ENCODE data around the gene SMO.
"Not testable (repeated sequence)": the region's sequence is repeated elsewhere in the genome, so short reads cannot be mapped to it uniquely, and the experiment has no call there.

The SMO gene

GRCh38 chr7:129169686-129170440 is 18.6 kb upstream of the SMO start:
- no peak for DNase-seq

- DNase-seq: no peak
These were observed 17.9 kb upstream of the SMO start for GRCh38 chr7:129170441-129171021.

- DNase-seq: not testable (repeated sequence)
These were observed 14.6 kb upstream of the SMO start for GRCh38 chr7:129173861-129174260.

GRCh38 chr7:129176916-129177710 is 11.3 kb upstream of the SMO start:
- DNase-seq: no peak

- DNase-seq: no peak
These were observed 3.3 kb upstream of the SMO start for GRCh38 chr7:129184981-129185670.

GRCh38 chr7:129186749-129187260 is 1.6 kb upstream of the SMO start:
- DNase-seq: no peak

- DNase-seq: no peak
These were observed 607 bp upstream of the SMO start for GRCh38 chr7:129187681-129188371.

- no peak for DNase-seq
These were observed 643 bp downstream of the SMO start for GRCh38 chr7:129188892-129189660.

GRCh38 chr7:129189661-129190310 is 1.4 kb downstream of the SMO start:
- no peak for DNase-seq

- DNase-seq: no peak
These were observed 2.8 kb downstream of the SMO start for GRCh38 chr7:129191272-129191671.

- no peak for DNase-seq
These were observed 5.5 kb downstream of the SMO start for GRCh38 chr7:129193892-129194291.

GRCh38 chr7:129197771-129198170 is 9.3 kb downstream of the SMO start:
- DNase-seq: no peak

- DNase-seq: no peak
These were observed 11.0 kb downstream of the SMO start for GRCh38 chr7:129199406-129199805.

GRCh38 chr7:129202058-129202777 is 13.8 kb downstream of the SMO start:
- no peak for DNase-seq

GRCh38 chr7:129203050-129203741 is 14.8 kb downstream of the SMO start:
- no peak for DNase-seq

GRCh38 chr7:129205126-129205818 is 16.8 kb downstream of the SMO start:
- DNase-seq: no peak

GRCh38 chr7:129205987-129206785 is 17.8 kb downstream of the SMO start:
- DNase-seq: no peak

- no peak for DNase-seq
These were observed 20.2 kb downstream of the SMO start for GRCh38 chr7:129208667-129209066.

Data from NCI-H510A treated with DMSO at 0.1 percent for 48 hours (cell line).